H1 (cell line): Measurements from ENCODE around the gene DDOST. TPM values are rescaled to one million over a fixed set of nuclear protein-coding genes. Genes with fewer than 3 reads are reported as not detected.

ENCODE experiments used
- NRF1 ChIP-seq: IDR thresholded peaks from 2 replicates; pipeline ENCODE4 v1.6.1; 2011; ENCODE audit warnings: mild to moderate bottlenecking, low read depth, low read length, improper control_type of control experiment
- SP4 ChIP-seq: IDR thresholded peaks from 2 replicates; pipeline ENCODE4 v1.6.1; 2012; ENCODE audit warnings: low read length, inconsistent platforms
- polyA plus RNA-seq, 7 experiments: library from polyadenylated mRNA; depleted of rRNA in 3 of 7; stranded (reverse) in 5 of 7; unstranded in 2 of 7; fragments of >200 nt in 5 of 7; fragments of 200-250 nt in 2 of 7; gene quantifications; 1 replicate in 5 of 7; 2 replicates in 1 of 7; 4 replicates in 1 of 7; pipeline versions ENCODE4 v1.2.1 to v1.2.3, GENCODE V29; 2011 to 2013; ENCODE audit warnings: missing spikeins in 2 of 7, mixed read lengths in 2 of 7
- total RNA-seq: library from RNA; stranded (reverse); fragmentation: NEBNext Ultra II Directional; extraction: Animal tissue kit (Norgen Biotek cat#: 25700); gene quantifications from 2 replicates; pipeline ENCODE4 v1.2.1, GENCODE V29; 2021
- TF ChIP-seq, protein P1 (sequence below): IDR thresholded peaks from 2 replicates; pipeline ENCODE4 v1.6.1; 2011; ENCODE audit warnings: low read length, improper control_type of control experiment

Gene DDOST
- total and polyA plus RNA-seq, 2 of the 8 experiments (the other 6 are each of a cell fraction or from before 2014, with no cell fraction given): 253 to 336 TPM

DNA sequence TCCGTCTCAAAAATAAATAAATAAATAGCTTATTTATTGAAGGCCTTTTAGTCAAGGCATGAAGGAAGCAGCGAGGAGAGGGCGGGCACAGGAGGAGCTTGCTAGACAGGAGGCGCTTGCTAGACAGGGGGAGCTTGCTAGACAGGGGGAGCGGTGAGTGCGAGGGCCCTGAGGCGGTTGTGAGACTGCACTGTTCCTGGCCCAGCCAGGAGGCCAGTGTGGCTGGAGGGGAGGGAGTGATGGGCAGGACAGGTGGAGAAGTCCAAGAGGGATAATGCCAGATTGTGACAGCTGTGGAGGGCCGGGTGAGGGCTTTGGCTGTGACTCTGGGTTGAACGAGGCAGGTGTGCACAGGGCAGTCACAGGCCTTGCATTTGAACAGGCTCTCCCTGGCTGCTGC lies 38.4 kb upstream of the DDOST start (continued):
- TF ChIP-seq SP4 (no peak), NRF1 (no peak)
- TF ChIP-seq, protein P1, sequence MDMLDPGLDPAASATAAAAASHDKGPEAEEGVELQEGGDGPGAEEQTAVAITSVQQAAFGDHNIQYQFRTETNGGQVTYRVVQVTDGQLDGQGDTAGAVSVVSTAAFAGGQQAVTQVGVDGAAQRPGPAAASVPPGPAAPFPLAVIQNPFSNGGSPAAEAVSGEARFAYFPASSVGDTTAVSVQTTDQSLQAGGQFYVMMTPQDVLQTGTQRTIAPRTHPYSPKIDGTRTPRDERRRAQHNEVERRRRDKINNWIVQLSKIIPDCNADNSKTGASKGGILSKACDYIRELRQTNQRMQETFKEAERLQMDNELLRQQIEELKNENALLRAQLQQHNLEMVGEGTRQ: no peak
